ENCODE results near the gene PDIK1L.

The PDIK1L gene

GRCh38 chr1:26109229-26110164 lies 2.1 kb upstream of the PDIK1L start:
- no peak for DNase-seq (ENCODE audit: low spot score)
- in situ Hi-C loops (cut with MboI; ENCODE audit: low pct_unique_long_range_greater_than_20kb, low sequenced_read_pairs, unreplicated experiment) = loop anchor here (5.0 kb wide), 1 partner anchor 38 kb away; no protein-coding TSS in a partner anchor
- no peak for TF ChIP-seq CTCF (IDR thresholded peaks at IDR 0.05; ENCODE audit: extremely low read depth, insufficient read depth, missing control alignments)

GRCh38 chr1:26110731-26111529 lies 694 bp upstream of the PDIK1L start:
- peak; percentile 89 for DNase-seq (ENCODE audit: low spot score)
- TF ChIP-seq CTCF (IDR thresholded peaks at IDR 0.05; ENCODE audit: extremely low read depth, insufficient read depth, missing control alignments) = no peak
- in situ Hi-C loops (cut with MboI; ENCODE audit: low pct_unique_long_range_greater_than_20kb, low sequenced_read_pairs, unreplicated experiment) = no loop called here

- no peak for TF ChIP-seq CTCF (IDR thresholded peaks at IDR 0.05; ENCODE audit: extremely low read depth, insufficient read depth, missing control alignments)
- peak; percentile 42 for DNase-seq (ENCODE audit: low spot score)
- in situ Hi-C loops (cut with MboI; ENCODE audit: low pct_unique_long_range_greater_than_20kb, low sequenced_read_pairs, unreplicated experiment) = no loop called here
Measured at GRCh38 chr1:26112407-26112775, 767 bp downstream of the PDIK1L start.

GRCh38 chr1:26114165-26114927 lies 2.7 kb downstream of the PDIK1L start:
- no peak for DNase-seq (ENCODE audit: low spot score)
- TF ChIP-seq CTCF (IDR thresholded peaks at IDR 0.05; ENCODE audit: extremely low read depth, insufficient read depth, missing control alignments) = no peak
- in situ Hi-C loops (cut with MboI; ENCODE audit: low pct_unique_long_range_greater_than_20kb, low sequenced_read_pairs, unreplicated experiment) = no loop called here

- in situ Hi-C loops (cut with MboI; ENCODE audit: low pct_unique_long_range_greater_than_20kb, low sequenced_read_pairs, unreplicated experiment) = no loop called here
- no peak for DNase-seq (ENCODE audit: low spot score)
Measured at GRCh38 chr1:26119892-26120608, 8.4 kb downstream of the PDIK1L start.

More at GRCh38 chr1:26119892-26120608, 8.4 kb downstream of the PDIK1L start:
- no peak for TF ChIP-seq CTCF (IDR thresholded peaks at IDR 0.05; ENCODE audit: extremely low read depth, insufficient read depth, missing control alignments)
